GM15510 (cell line): ENCODE data around the gene ERCC5.

Experiments used
- POLR2A ChIP-seq: IDR thresholded peaks from 3 replicates; pipeline ENCODE4 v1.6.1; 2011; ENCODE audit warnings: borderline replicate concordance; ENCODE audit not compliant: insufficient read length; ENCODE audit errors: extremely low read depth

ERCC5 gene

GRCh38 chr13:102901615-102902305 lies 55.9 kb downstream of the ERCC5 start:
- no peak for TF ChIP-seq POLR2A

GRCh38 chr13:102902789-102903347 lies 57.0 kb downstream of the ERCC5 start:
- no peak for TF ChIP-seq POLR2A

- no peak for TF ChIP-seq POLR2A
These were observed 58.0 kb downstream of the ERCC5 start for GRCh38 chr13:102903659-102904407.

- TF ChIP-seq POLR2A: no peak
These were observed 58.6 kb downstream of the ERCC5 start for GRCh38 chr13:102904408-102904862.

- TF ChIP-seq POLR2A: no peak
These were observed 60.3 kb downstream of the ERCC5 start for GRCh38 chr13:102905905-102906771.

GRCh38 chr13:102907016-102907756 lies 61.4 kb downstream of the ERCC5 start:
- no peak for TF ChIP-seq POLR2A

- TF ChIP-seq POLR2A: no peak
These were observed 62.2 kb downstream of the ERCC5 start for GRCh38 chr13:102907886-102908515.

GRCh38 chr13:102909971-102910370 lies 64.1 kb downstream of the ERCC5 start:
- no peak for TF ChIP-seq POLR2A

- no peak for TF ChIP-seq POLR2A
These were observed 65.5 kb downstream of the ERCC5 start for GRCh38 chr13:102911336-102911735.

GRCh38 chr13:102912599-102912998 lies 66.8 kb downstream of the ERCC5 start:
- no peak for TF ChIP-seq POLR2A

- TF ChIP-seq POLR2A: no peak
These were observed 68.1 kb downstream of the ERCC5 start for GRCh38 chr13:102913914-102914313.

GRCh38 chr13:102914339-102914930 lies 68.6 kb downstream of the ERCC5 start:
- TF ChIP-seq POLR2A: no peak

- no peak for TF ChIP-seq POLR2A
These were observed 69.6 kb downstream of the ERCC5 start for GRCh38 chr13:102915393-102915930.
